Measurements from ENCODE around the gene PODXL.

- TF ChIP-seq POLR2A (IDR thresholded peaks at IDR 0.05) = no peak
- no peak for TF ChIP-seq CTCF (IDR thresholded peaks at IDR 0.05)
Measured at GRCh38 chr7:131501930-131502685, 54.3 kb downstream of the PODXL start.
